C4-2B (cell line): ENCODE results near the gene ATP2A2.

ENCODE experiments used
- CTCF ChIP-seq: fragments of 450-650 bp; conservative IDR thresholded peaks from 2 replicates; pipeline ENCODE4 v1.5.1; 2017; ENCODE audit warnings: mild to moderate bottlenecking
- ZFX ChIP-seq: fragments of 450-650 bp; IDR thresholded peaks from 2 replicates; pipeline ENCODE4 v1.6.1; 2017

- TF ChIP-seq CTCF = no peak
- TF ChIP-seq ZFX = no peak
Measured at GRCh38 chr12:110353211-110353965, 72.3 kb downstream of the ATP2A2 start.
